ENCODE measurements around the gene LIN7B.
A peak's percentile ranks its signal among the peaks of the same experiment; 100 is the strongest.
"Not testable (repeated sequence)": the region's sequence is repeated elsewhere in the genome, so short reads cannot be mapped to it uniquely, and the experiment has no call there.

The LIN7B gene

DNA sequence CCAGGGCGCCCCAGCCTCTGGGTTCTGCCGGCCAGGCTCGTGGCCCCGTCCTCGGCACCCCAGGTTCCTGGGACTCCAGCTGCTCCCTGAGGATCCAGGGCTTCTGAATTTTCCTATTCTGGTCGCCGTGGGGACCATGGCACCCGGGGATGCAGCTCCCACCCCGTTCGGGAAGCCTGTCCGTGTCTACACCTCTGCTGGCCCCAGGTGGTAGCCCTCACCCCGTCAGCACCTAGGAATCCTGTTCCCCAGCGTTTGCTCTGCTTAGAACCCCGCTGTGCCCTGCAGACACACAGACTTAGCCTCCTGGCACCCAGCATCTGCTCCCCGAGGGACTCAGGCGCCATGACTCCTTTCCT is 6.1 kb downstream of the LIN7B start:
- no peak for DNase-seq

DNA sequence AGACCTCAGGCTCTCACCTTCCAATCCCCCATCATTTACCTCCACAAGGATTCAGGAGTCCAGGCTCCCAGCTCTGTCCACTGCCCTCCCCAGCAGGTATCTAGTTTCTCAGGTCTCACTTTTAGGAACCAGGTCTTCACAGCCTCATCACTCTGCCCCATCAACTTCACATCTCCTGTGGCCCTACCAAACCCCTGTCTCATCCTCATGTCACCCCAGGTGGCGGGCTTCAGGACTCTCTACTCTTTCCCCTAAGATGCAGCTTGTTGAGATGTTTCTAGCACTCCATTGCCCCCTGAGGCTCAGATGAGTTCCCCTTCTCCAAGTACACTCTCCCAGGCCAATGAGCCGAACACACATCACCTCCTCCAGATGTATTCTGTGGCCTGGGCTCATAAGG is 6.7 kb downstream of the LIN7B start:
- DNase-seq = no peak

DNA sequence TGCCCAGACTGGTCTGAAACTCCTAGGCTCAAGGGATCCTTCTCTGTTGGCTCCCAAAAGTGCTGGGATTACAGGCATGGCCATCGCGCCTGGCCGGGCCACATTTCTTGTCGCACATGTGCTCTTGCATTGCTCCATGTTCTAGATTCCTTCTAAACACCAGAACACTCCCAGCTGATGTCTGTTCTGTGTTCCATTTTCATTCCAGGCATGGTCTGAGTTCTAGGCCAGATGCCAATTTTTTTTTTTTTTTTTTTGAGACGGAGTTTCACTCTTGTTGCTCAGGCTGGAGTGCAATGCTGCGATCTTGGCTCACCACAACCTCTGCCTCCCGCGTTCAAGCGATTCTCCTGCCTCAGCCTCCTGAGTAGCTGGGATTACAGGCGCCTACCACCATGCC is 7.7 kb downstream of the LIN7B start:
- not testable (repeated sequence) for DNase-seq

DNA sequence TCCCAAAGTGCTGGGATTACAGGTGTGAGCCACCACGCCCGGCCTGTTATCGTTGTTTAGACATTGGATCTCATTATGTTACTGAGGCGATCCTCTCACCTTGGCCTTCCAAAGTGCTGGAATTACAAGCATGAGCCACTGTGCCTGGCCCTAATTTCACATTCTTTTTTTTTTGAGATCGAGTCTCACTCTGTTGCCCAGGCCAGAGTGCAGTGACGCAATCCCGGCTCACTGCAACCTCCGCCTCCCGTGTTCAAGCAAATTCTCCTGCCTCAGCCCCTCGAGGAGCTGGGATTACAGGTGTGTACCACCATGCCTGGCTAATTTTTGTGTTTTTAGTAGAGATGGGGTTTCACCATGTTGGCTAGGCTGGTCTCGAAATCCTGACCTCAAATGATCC is 9.1 kb downstream of the LIN7B start:
- DNase-seq = not testable (repeated sequence)

DNA sequence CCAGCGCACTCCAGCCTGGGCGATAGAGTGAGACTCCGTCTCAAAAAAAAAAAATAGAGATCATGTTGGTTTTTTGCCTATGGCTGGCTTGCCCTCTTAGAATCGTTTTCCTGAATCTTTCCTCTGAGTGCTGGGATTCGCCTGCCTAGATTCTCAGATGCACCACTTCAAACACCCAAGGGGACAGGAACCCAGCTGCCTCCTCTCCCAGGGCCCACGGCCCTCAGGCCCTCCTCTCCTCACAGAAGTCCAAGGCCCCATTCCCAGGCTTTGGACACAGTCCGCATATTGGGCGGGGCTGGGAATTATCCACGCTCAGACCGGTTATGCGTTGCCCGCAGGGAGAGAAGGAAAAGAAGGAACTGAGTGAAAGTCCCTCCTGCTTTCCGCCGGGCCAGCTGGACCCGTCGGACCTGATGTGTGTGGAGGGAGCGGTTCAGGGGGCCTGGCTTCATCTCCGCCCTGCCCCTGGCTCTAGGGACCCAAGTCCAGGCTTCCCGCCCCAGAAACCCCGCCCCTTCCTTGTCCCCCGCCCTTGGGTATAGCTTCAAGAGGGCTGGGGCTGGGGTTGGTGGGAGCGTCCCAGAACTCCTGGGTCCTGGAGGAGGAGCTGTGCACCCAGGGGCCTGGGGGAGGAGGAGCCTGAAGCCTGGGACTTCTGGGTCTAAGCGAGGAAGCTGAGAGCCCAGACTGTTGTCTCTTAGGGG is 11.0 kb downstream of the LIN7B start:
- peak; percentile 52 for DNase-seq

GRCh38 chr19:49126575-49126974 is 12.4 kb downstream of the LIN7B start:
- no peak for DNase-seq

- not testable (repeated sequence) for DNase-seq
Observed at GRCh38 chr19:49127225-49127624, 13.1 kb downstream of the LIN7B start.

- peak; percentile 100 for DNase-seq
Observed at GRCh38 chr19:49127674-49128544, 13.7 kb downstream of the LIN7B start.

DNA sequence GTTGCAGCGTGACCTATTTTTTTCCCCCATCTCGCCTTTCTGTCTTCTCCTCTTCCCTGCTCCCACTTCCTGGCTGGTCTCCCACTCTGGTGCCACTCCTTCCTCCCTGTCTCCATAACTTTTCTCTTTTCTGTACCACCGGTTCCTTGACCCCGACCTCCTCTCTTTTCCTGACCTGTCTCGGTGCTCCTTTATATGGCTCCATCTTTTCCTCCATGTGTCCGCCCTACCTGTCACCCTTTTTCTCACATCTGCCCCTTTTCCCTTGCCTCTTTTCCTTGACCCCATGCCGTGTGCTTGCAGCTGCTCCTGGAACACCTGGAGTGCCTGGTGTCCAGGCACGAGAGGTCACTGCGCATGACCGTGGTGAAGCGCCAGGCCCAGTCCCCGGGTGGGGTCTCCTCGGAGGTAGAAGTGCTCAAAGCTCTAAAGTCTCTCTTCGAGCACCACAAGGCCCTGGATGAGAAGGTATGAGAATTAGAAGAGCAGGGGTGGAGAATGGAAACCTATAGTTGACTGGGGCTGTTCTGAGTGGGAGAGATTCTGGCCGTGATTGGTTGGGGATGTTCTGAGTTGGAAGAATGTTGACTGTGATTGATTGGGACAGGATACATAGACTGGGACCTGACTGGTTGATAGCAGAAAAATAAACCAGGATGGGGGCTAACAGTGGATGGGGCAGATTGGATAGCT is 14.5 kb downstream of the LIN7B start:
- no peak for DNase-seq

GRCh38 chr19:49129238-49129583 is 15.0 kb downstream of the LIN7B start:
- no peak for DNase-seq

GRCh38 chr19:49130325-49130724 is 16.2 kb downstream of the LIN7B start:
- no peak for DNase-seq

DNA sequence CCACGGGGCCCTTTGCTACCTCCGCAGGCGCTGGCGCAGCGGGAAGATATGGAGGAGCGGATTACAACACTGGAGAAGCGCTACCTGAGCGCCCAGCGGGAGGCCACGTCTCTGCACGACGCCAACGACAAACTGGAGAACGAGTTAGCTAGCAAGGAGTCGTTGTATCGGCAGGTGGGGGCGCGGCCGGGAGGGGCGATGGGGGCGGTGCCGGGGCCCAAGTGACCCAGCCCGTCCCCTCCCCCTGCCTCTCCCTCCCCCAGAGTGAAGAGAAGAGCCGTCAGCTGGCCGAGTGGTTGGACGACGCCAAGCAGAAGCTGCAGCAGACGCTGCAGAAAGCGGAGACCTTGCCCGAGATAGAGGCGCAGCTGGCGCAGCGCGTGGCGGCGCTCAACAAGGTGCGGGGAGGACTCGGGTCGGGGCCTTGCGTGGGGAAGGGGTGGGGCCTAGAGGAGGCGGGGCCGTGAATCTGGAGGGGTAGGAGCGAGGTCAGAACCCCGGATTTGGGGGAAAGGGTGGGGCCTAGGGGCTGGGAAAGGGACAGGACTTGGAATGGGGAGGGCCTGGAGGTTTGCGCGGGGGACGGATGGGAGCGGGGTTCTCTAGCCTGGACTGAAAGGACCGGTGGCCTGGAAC is 18.9 kb downstream of the LIN7B start:
- no peak for DNase-seq

- no peak for DNase-seq
Observed at GRCh38 chr19:49133621-49134454, 19.7 kb downstream of the LIN7B start.

- DNase-seq = no peak
Observed at GRCh38 chr19:49135686-49136085, 21.5 kb downstream of the LIN7B start.

DNA sequence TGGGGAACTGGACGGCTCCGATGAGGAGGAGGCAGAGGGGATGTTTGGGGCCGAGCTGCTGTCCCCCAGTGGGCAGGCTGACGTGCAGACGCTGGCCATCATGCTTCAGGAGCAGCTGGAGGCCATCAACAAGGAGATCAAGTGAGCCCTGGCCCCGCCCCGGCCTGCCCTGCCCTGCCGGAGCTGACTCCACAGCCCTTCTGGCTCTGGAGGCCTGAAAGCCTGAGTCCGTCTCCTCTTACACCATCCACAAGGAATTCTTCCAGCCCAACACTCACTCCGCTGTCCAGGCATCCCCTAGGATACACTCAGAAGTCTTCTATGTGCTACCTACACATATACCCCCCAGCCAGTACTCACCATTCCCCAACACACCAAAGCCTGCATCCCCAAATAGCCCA is 22.6 kb downstream of the LIN7B start:
- no peak for DNase-seq

DNA sequence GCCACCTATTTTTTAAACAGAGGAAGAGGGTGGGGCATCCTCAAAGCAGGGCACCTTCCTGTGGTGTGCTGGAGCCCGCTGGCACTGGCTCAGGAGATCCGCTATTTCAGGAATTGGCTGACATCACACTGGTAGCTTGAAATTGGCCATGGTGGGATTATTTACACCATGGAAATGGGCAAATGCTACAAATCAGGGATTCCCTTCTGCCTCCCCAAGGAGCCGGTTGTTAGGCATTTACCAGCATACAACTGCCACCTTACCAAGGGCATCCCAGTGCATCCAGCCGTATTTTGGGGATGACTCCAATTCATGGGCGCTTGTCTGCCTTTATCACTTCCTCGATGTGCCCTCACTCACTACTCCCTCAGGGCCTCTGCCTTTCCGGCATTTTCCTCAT is 26.8 kb downstream of the LIN7B start:
- DNase-seq = no peak

- no peak for DNase-seq
Observed at GRCh38 chr19:49141352-49141751, 27.2 kb downstream of the LIN7B start.

- DNase-seq = peak; percentile 88
Observed at GRCh38 chr19:49142866-49143335, 28.7 kb downstream of the LIN7B start.

GRCh38 chr19:49145573-49146407 is 31.6 kb downstream of the LIN7B start:
- DNase-seq = peak; percentile 72

DNA sequence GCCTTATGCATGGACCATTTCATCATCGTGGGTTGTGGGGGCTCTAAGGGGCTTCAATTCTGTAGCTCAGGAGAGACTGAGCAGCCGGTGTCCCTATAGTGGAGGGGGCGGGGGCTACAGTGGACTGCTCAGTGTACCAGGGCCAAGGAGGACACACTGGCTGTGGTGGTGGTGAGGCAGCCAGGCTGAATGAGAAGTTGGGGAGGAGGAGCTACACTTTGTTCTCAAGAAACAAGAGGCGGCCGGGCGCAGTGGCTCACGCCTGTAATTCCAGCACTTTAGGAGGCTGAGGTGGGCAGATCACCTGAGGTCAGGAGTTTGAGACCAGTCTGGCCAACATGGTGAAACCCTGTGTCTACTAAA is 32.2 kb downstream of the LIN7B start:
- DNase-seq = not testable (repeated sequence)

DNA sequence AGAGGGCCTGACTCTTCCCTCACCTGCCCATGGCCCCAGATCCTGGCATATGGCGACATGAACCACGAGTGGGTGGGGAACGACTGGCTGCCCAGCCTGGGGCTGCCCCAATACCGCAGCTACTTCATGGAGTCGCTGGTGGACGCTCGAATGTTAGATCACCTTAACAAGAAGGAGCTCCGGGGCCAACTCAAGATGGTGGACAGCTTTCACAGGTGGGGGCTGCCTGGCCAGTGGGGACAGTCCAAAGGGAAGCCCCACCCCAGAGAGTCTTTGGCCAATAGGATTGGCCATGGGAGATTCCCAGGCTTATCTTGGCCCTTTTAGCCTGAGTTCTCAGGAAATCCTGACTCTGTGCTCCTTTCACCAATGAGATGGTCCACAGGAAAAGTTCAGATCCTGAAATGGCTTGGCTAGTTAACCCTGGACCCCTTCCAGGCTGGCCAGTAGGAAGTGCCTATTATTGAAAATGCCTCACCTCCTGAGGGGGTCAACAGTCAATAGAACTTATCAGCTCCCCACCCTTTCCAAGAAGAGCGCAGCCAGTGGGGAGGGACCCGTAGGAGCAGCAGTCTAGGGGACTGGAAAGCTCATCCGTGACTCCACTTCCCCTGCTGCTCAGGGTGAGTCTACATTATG is 34.0 kb downstream of the LIN7B start:
- no peak for DNase-seq

Measured in DMS53 (cell line).